ENCODE results near the gene SNX10. TPM values are rescaled to one million over a fixed set of nuclear protein-coding genes. Genes with fewer than 3 reads are reported as not detected.

Gene SNX10
- polyA plus RNA-seq, 1 donor (not counting 4 experiments of a cell fraction or from before 2014, with no cell fraction given) = 7.0 TPM

GRCh38 chr7:26393818-26394217 is 102.2 kb downstream of the SNX10 start:
- peaks cover 5% of the 10 kb centered on the region for H3K4me1 ChIP-seq (ENCODE audit: control insufficient read depth, extremely low read depth, insufficient read depth, low read length)
- DNase-seq (ENCODE audit: low read depth, low spot score) = no peak
- no peak overlapping the region for H3K27ac ChIP-seq (ENCODE audit: control insufficient read depth, insufficient read depth, low read length)
- H3K9ac ChIP-seq (ENCODE audit: control insufficient read depth, extremely low read depth, insufficient read depth, low read length) = no peak overlapping the region
- H3K36me3 ChIP-seq (ENCODE audit: control insufficient read depth in 2 of 2, extremely low read depth in 1 of 2, insufficient read depth in 2 of 2, low read length in 2 of 2) = no peaks in the 10 kb centered on the region
- TF ChIP-seq EZH2 (IDR thresholded peaks at IDR 0.05; ENCODE audit: low read length) (no peak), CTCF (optimal IDR thresholded peaks at IDR 0.05 in 1 of 3, IDR thresholded peaks at IDR 0.05 in 1 of 3, conservative IDR thresholded peaks at IDR 0.05 in 1 of 3; ENCODE audit: extremely low read depth in 1 of 3, insufficient read depth in 2 of 3, low read length in 3 of 3) (no peak)
- H3K4me3 ChIP-seq (ENCODE audit: control insufficient read depth in 2 of 3, extremely low read depth in 1 of 3, insufficient read depth in 2 of 3, low read depth in 1 of 3, low read length in 3 of 3) = no peak overlapping the region
- H3K4me2 ChIP-seq (ENCODE audit: control insufficient read depth, extremely low read depth, insufficient read depth, low read depth, low read length) = no peak overlapping the region
- no peak overlapping the region for H2AFZ ChIP-seq (ENCODE audit: control insufficient read depth, low read length)
- FAIRE-seq = no peak
- H4K20me1 ChIP-seq (ENCODE audit: control insufficient read depth, extremely low read depth, insufficient read depth, low read length) = no peaks in the 10 kb centered on the region
- no peaks in the 10 kb centered on the region for H3K79me2 ChIP-seq (ENCODE audit: control insufficient read depth, insufficient read depth, low read length)
- H3K9me3 ChIP-seq (ENCODE audit: control insufficient read depth, low read depth, low read length) = no peaks in the 10 kb centered on the region
- dilution Hi-C loops (cut with MboI; ENCODE audit: extremely low pct_ligation_motif_present, low sequenced_read_pairs) = no loop called here
- H3K9me1 ChIP-seq (ENCODE audit: control insufficient read depth, extremely low read depth, insufficient read depth, low read length) = no peaks in the 10 kb centered on the region
- peaks cover 21% of the 10 kb centered on the region for H3K27me3 ChIP-seq (ENCODE audit: control insufficient read depth, extremely low read depth, insufficient read depth, low read length)

GRCh38 chr7:26397332-26397731 is 105.7 kb downstream of the SNX10 start:
- DNase-seq (ENCODE audit: low read depth, low spot score) = no peak
- Histone ChIP-seq H3K79me2 (ENCODE audit: control insufficient read depth, insufficient read depth, low read length) (no peaks in the 10 kb centered on the region), H3K4me3 (ENCODE audit: control insufficient read depth in 2 of 3, extremely low read depth in 1 of 3, insufficient read depth in 2 of 3, low read depth in 1 of 3, low read length in 3 of 3) (no peak overlapping the region), H3K9me3 (ENCODE audit: control insufficient read depth, low read depth, low read length) (no peaks in the 10 kb centered on the region), H3K4me1 (ENCODE audit: control insufficient read depth, extremely low read depth, insufficient read depth, low read length) (peaks cover 10% of the 10 kb centered on the region), H3K4me2 (ENCODE audit: control insufficient read depth, extremely low read depth, insufficient read depth, low read depth, low read length) (no peak overlapping the region), H2AFZ (ENCODE audit: control insufficient read depth, low read length) (no peak overlapping the region), H3K27me3 (ENCODE audit: control insufficient read depth, extremely low read depth, insufficient read depth, low read length) (peaks cover 1% of the 10 kb centered on the region), H3K27ac (ENCODE audit: control insufficient read depth, insufficient read depth, low read length) (no peak overlapping the region), H4K20me1 (ENCODE audit: control insufficient read depth, extremely low read depth, insufficient read depth, low read length) (no peaks in the 10 kb centered on the region), H3K9ac (ENCODE audit: control insufficient read depth, extremely low read depth, insufficient read depth, low read length) (no peak overlapping the region), H3K36me3 (ENCODE audit: control insufficient read depth in 2 of 2, extremely low read depth in 1 of 2, insufficient read depth in 2 of 2, low read length in 2 of 2) (no peaks in the 10 kb centered on the region), H3K9me1 (ENCODE audit: control insufficient read depth, extremely low read depth, insufficient read depth, low read length) (no peaks in the 10 kb centered on the region)
- no peak for TF ChIP-seq CTCF (optimal IDR thresholded peaks at IDR 0.05 in 1 of 3, IDR thresholded peaks at IDR 0.05 in 1 of 3, conservative IDR thresholded peaks at IDR 0.05 in 1 of 3; ENCODE audit: extremely low read depth in 1 of 3, insufficient read depth in 2 of 3, low read length in 3 of 3)
- no peak for TF ChIP-seq EZH2 (IDR thresholded peaks at IDR 0.05; ENCODE audit: low read length)
- FAIRE-seq = no peak
- dilution Hi-C loops (cut with MboI; ENCODE audit: extremely low pct_ligation_motif_present, low sequenced_read_pairs) = no loop called here

All from keratinocyte (primary cell).